Measurements from ENCODE around the gene DNAH5. TPM values are rescaled to one million over a fixed set of nuclear protein-coding genes. Genes with fewer than 3 reads are reported as not detected.

The DNAH5 gene
- total RNA-seq, 1 donor from 2014 or later = 13.8 TPM

DNA sequence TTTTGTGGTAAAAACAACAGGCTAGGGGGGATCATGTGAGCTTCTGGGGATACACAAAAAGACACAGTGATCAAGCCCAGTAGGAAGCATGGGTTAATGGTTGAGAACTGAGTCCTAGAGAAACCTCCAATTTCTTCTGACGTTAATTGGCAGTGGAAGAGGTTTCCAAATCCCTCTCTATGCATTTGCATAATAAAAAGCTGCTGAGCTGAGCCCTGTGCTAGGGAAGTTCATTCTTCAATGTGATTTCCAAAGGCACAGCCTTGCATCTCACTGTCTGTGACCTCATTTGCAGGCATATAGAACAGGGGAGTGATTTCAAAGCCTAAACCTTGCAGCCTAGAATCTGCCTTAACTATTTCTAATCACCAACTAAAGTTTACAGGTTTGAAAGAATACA, 812 bp downstream of the DNAH5 start:
- H3K27me3 ChIP-seq (ENCODE audit: low read depth) = no peaks in the 10 kb centered on the region
- no peaks in the 10 kb centered on the region for H3K36me3 ChIP-seq
- no peak for ATAC-seq
- no peak for DNase-seq
- intact Hi-C loops (cut with DNase I) = no loop called here
- H3K4me1 ChIP-seq = no peaks in the 10 kb centered on the region
- TF ChIP-seq CTCF (IDR thresholded peaks at IDR 0.05) = no peak
- H3K4me3 ChIP-seq = no peak overlapping the region
- no peak overlapping the region for H3K27ac ChIP-seq
- H3K9me3 ChIP-seq = no peaks in the 10 kb centered on the region

- H3K4me1 ChIP-seq = no peaks in the 10 kb centered on the region
- H3K36me3 ChIP-seq = no peaks in the 10 kb centered on the region
- no peak overlapping the region for H3K27ac ChIP-seq
- ATAC-seq = no peak
- DNase-seq = no peak
- no peak for TF ChIP-seq CTCF (IDR thresholded peaks at IDR 0.05)
- H3K27me3 ChIP-seq (ENCODE audit: low read depth) = no peaks in the 10 kb centered on the region
- H3K9me3 ChIP-seq = no peaks in the 10 kb centered on the region
- no peak overlapping the region for H3K4me3 ChIP-seq
- intact Hi-C loops (cut with DNase I) = no loop called here
These were observed 3.0 kb downstream of the DNAH5 start for GRCh38 chr5:13941468-13941867.

DNA sequence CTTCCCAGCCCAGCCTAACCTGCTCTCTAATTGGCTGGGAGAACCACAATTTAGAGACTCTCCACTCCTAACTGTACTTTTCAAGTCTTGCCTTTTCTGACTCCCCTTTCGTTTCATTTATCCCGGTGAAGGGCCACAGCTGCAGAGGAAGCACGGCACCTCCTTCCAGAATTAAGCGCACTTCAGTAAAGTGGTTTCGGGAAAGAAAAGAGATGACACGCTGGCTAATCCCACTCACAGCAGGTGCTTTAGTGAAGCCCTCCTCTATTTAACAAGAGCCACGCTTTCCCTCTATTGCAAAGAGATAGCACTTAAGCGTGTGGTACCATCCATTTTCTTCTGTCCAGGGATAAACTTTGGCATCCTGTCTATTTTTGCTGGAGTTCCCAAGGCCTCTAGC, 4.8 kb downstream of the DNAH5 start:
- Histone ChIP-seq H3K27ac (no peak overlapping the region), H3K36me3 (no peaks in the 10 kb centered on the region), H3K27me3 (ENCODE audit: low read depth) (no peaks in the 10 kb centered on the region), H3K4me1 (no peaks in the 10 kb centered on the region), H3K4me3 (no peak overlapping the region), H3K9me3 (no peaks in the 10 kb centered on the region)
- ATAC-seq (no peak), DNase-seq (no peak)
- TF ChIP-seq CTCF (IDR thresholded peaks at IDR 0.05) = no peak
- intact Hi-C loops (cut with DNase I) = no loop called here

DNA sequence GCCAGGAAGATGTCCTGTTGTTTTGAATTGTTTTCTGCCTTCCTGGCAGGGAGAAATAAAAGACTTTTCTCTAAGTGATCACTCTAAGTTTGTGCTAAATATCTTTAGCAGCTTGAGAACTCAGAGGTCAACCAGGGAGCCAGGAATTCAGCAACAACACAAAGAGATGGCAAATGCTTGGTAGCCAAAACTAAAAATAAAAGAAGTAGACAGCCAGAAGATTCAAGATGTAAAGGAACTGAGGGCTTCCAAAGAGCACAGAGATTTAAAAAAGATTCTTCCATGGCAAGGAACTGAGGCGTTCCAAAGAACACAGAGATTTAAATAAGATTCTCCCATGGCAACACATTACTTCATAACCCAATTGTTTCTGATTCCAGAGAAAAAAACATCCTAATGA, 9.6 kb downstream of the DNAH5 start:
- Histone ChIP-seq H3K27ac (no peak overlapping the region), H3K9me3 (peaks cover 12% of the 10 kb centered on the region), H3K27me3 (ENCODE audit: low read depth) (no peaks in the 10 kb centered on the region), H3K4me3 (no peak overlapping the region), H3K36me3 (no peaks in the 10 kb centered on the region), H3K4me1 (no peaks in the 10 kb centered on the region)
- no peak for DNase-seq
- intact Hi-C loops (cut with DNase I) = no loop called here
- no peak for ATAC-seq
- TF ChIP-seq CTCF (IDR thresholded peaks at IDR 0.05) = no peak

DNA sequence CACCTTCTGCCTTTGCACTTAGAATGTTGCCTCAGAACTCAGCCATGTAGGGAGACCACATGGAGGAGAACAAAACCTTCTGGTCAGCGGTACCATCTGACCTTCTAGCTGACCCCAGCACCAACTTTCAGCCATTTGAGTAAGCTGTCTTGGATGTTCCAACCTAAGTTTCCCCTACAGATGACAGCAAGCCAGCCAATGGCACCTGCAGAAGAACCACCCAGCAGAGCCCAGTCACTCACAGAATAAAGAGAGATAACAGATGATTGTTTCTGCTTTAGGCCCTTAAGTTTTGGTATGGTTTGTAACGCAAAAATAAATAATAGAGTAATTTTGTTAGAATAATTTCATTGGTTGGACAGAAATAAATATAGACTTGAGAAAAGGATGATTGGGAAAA, 10.4 kb downstream of the DNAH5 start:
- Histone ChIP-seq H3K27me3 (ENCODE audit: low read depth) (no peaks in the 10 kb centered on the region), H3K27ac (no peak overlapping the region), H3K4me1 (no peaks in the 10 kb centered on the region), H3K36me3 (no peaks in the 10 kb centered on the region), H3K9me3 (peaks cover 12% of the 10 kb centered on the region), H3K4me3 (no peak overlapping the region)
- ATAC-seq = no peak
- TF ChIP-seq CTCF (IDR thresholded peaks at IDR 0.05) = no peak
- DNase-seq = no peak
- intact Hi-C loops (cut with DNase I) = no loop called here

DNA sequence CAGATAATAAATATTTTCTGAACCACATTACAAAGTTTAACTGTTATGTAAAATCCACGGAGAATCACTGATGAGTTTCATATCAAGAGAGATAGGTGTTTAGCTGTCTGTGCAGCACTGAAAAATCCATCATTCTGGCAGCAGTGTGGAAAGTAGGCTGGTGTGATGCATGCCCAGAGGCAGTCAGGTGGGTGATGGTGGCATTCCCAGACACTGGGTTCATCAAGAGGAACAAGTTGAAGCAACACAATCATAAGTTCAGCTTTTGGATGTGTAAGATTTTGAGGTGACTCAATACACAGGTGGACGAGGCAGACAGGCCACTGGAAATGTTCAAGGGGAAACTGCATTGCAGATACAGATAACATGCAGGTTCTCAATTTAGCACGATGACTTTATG, 11.9 kb downstream of the DNAH5 start:
- H3K27ac ChIP-seq = no peak overlapping the region
- DNase-seq = no peak
- intact Hi-C loops (cut with DNase I) = no loop called here
- no peak for ATAC-seq
- peaks cover 12% of the 10 kb centered on the region for H3K9me3 ChIP-seq
- no peak overlapping the region for H3K4me3 ChIP-seq
- TF ChIP-seq CTCF (IDR thresholded peaks at IDR 0.05) = no peak
- no peaks in the 10 kb centered on the region for H3K36me3 ChIP-seq
- no peaks in the 10 kb centered on the region for H3K27me3 ChIP-seq (ENCODE audit: low read depth)
- H3K4me1 ChIP-seq = no peaks in the 10 kb centered on the region
